SHP77 (cell line): Measurements from ENCODE around the gene THSD1.
"Not testable (repeated sequence)": the region's sequence is repeated elsewhere in the genome, so short reads cannot be mapped to it uniquely, and the experiment has no call there.

ENCODE experiments used
- DNase-seq, 2 experiments: peaks; one replicate each; lab custom pipeline; 2025; lab: John Stamatoyannopoulos, UW

THSD1 gene

DNA sequence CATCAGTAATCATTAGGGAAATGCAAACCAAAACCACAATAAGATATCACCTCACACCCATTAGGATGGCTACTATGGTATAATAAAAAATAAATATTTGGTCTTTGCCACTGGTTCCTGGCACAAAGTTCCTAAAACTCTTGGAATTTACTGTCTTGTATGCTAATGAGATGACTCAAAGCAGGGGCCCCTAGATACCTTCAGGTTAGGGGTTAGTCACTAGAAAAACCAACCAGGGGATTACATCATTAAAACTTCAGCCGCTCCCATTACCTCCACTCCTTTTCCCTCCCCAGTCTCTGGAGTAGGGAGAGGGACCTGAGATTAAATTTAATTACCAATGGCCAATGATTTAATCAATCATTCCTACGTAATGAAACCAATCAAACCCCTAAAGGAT, 49.6 kb downstream of the THSD1 start:
- DNase-seq, result no peak

- DNase-seq, result no peak
Measured at GRCh38 chr13:52353193-52353592, 52.8 kb downstream of the THSD1 start.

- no peak for DNase-seq
Measured at GRCh38 chr13:52348983-52349780, 56.8 kb downstream of the THSD1 start.

DNA sequence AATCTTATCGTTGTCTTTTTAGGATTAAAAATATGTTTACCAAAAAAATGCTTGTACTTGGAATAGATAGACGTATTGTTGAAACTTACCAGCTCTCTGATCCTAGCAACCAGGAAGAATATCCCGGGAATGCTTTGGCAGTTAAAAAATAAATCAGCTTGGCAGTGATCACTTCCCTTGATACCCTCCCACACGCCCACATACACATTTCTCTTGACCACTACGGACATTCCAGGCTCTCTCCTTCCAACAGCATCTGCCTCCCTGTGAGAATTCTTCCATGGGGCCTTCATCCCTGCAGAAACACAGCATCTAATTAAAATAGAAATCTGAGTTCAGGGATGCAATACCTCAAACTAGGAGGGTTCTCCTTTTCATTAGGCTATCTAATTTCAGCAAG, 57.9 kb downstream of the THSD1 start:
- no peak for DNase-seq

DNA sequence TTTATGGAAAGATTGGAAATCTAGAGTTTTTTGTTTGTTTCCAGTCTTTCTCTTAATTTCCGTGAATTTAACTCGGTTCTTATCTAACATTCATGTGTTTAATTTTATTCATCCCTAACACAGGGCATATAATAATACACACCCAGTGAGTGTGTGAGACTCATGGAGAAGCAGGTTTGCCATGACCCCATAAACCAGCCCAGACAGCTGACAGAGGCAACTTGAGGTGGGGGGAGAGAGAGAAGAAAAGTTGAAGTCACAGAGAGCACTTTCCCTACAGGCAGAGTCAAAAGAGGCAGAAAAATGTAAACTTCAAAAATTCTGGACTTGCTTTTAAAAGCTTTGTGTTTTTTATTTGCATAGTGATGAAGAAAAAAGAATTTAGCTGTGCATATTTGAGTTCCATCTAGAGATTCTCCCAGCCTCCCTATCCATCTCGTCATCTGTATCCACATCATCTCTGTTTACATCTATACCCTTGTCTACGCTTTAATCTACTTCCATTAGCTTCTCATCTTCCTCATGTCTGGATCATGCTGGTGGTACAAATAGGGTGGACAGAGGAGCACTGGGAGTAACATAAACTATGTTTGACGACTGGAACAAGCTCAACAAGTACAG, 60.2 kb downstream of the THSD1 start:
- no peak for DNase-seq

DNA sequence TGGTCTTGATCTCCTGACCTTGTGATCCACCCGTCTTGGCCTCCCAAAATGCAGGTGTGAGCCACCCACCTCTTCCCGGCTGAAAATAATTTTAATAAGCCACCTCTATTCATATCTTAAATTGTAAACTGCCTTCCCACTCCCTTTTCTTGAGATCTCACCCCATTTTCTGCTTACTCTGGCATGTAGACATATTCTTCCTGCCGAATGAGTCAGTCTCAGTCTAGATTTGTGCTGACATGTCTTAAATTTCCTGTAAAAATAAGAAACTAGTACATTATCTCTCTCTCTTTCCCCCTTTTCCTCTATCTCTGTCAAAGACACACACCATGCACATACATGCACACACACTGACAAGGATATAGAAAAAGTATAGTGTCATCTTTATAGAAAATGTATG, 60.9 kb downstream of the THSD1 start:
- DNase-seq, result no peak

DNA sequence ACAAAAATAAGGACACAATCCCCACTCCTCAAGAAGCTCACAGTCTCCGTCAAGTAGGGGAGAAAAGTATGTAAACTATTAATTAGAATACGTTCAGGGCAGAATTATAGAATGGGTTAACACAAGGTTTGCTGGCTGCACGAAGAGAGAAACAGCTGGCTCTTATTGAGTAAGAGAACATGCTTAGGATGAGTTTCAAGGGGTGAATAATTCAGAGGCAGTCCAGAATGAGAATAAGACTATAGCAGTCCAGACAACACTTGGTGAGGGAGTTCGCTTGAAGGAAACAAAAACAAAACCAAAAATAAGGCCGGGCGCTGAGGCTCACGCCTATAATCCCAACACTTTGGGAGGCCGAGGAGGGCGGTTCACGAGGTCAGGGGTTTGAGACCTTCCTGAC, 61.9 kb downstream of the THSD1 start:
- no peak for DNase-seq

DNA sequence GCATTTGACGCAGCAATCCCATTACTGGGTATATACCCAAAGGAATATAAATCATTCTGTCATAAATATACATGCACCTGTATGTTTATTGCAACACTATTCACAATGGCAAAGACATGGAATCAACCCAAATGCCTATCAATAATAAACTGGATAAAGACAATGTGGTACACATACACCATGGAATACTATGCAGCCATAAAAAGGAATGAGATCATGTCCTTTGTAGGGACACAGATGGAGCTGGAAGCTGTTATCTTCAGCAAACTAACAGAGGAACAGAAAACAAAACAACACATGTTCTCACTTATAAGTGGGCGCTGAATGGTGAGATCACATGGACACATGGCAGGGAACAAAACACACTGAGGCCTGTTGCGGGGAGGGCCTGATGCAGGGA, 63.8 kb downstream of the THSD1 start:
- not testable (repeated sequence) for DNase-seq

GRCh38 chr13:52337828-52338455, 68.0 kb downstream of the THSD1 start:
- DNase-seq, result not testable (repeated sequence)

GRCh38 chr13:52334107-52334506, 71.9 kb downstream of the THSD1 start:
- not testable (repeated sequence) for DNase-seq

DNA sequence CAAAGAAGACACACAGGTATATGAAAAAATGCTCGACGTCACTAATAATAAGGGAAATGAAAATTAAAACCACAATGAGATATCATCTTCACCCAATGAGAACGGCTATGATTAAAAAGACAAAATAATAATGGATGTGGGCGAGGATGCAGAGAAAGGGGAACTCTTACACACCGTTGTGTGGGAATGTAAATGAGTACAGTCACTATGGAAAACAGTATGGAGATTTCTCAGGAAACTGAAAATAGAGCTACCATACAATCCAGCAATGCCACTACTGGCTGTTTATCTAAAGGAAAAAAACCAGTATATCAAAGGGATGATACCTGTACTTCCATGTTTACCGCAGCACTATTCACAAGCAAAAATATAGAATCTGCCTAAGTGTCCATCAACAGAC, 74.1 kb downstream of the THSD1 start:
- not testable (repeated sequence) for DNase-seq
